Activated T-cell treated with anti-CD3 and anti-CD28 coated beads, Interleukin-2, amount 50 U/mL, for 24 hours (primary cell): ENCODE data around the gene CARD11.
"Not testable (repeated sequence)": the region's sequence is repeated elsewhere in the genome, so short reads cannot be mapped to it uniquely, and the experiment has no call there.

ENCODE experiments used
- DNase-seq: peaks from one replicate; pipeline ENCODE4 v3.0.0-alpha.2; 2020
- H3K27ac Mint-ChIP-seq: 2 replicates; pipeline ENCODE4 v1.8.0; 2020; ENCODE audit warnings: mild to moderate bottlenecking, mixed read lengths
- H3K27me3 Mint-ChIP-seq: 2 replicates; pipeline ENCODE4 v1.8.0; 2020; ENCODE audit warnings: mixed read lengths
- H3K36me3 Mint-ChIP-seq: 2 replicates; pipeline ENCODE4 v1.8.0; 2020; ENCODE audit warnings: low read depth, mixed read lengths
- H3K4me1 Mint-ChIP-seq: 2 replicates; pipeline ENCODE4 v1.8.0; 2020; ENCODE audit warnings: low read depth, mixed read lengths
- H3K4me3 Mint-ChIP-seq: 2 replicates; pipeline ENCODE4 v1.8.0; 2020; ENCODE audit warnings: mild to moderate bottlenecking, moderate library complexity, mixed read lengths
- H3K9me3 Mint-ChIP-seq: 2 replicates; pipeline ENCODE4 v1.8.0; 2020; ENCODE audit warnings: mixed read lengths

CARD11 gene

DNA sequence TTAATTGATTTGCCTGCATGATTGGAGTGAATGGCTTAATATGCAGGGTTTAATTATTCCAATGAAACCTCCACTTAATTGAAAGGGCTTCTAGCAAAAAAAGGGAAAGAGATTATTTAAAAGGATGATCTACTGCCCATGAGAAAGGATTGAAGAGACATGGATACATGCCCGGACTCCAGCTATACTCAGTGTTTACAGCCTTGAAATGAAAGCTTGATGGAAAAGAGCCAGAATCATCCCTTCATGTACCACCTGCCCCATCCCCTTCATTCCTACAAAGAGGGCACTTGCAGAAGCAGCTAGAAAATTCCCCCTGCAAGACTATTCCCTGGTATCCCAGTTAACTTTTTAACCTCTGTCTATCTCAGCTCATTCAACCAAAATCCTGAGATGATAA is 78.4 kb downstream of the CARD11 start:
- Mint-ChIP-seq H3K4me3 (no peak overlapping the region), H3K36me3 (peaks cover 53% of the 10 kb centered on the region), H3K27me3 (no peaks in the 10 kb centered on the region), H3K27ac (no peak overlapping the region), H3K4me1 (peaks cover 44% of the 10 kb centered on the region), H3K9me3 (peaks cover 22% of the 10 kb centered on the region)
- DNase-seq = no peak

DNA sequence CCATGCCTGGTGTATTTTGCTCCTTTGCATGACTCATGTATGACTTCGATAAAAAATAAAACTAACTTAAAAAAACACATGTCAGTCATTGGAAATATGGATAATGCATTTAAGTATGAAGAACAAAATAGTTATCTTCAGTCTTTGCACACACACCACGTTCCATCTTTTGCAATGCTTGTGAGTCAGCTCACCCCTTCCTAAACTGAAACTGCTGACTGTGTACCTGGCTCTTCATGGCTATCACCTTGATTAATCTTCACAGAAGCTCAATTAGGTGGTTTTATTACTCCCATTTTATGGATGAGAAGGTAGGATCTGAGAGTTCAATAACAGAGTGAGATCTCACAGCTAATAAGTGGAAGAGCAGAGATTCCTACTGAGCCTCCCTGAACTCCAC is 79.5 kb downstream of the CARD11 start:
- no peak for DNase-seq
- Mint-ChIP-seq H3K4me3 (no peak overlapping the region), H3K27ac (peak overlapping the region; percentile 65), H3K36me3 (peaks cover 62% of the 10 kb centered on the region), H3K27me3 (no peaks in the 10 kb centered on the region), H3K9me3 (peaks cover 22% of the 10 kb centered on the region), H3K4me1 (peaks cover 54% of the 10 kb centered on the region)

GRCh38 chr7:2962865-2963264 is 80.8 kb downstream of the CARD11 start:
- Mint-ChIP-seq H3K4me1 (peaks cover 67% of the 10 kb centered on the region), H3K9me3 (peaks cover 17% of the 10 kb centered on the region), H3K27me3 (no peaks in the 10 kb centered on the region), H3K4me3 (no peak overlapping the region), H3K27ac (peak overlapping the region; percentile 22), H3K36me3 (peaks cover 75% of the 10 kb centered on the region)
- DNase-seq = no peak

DNA sequence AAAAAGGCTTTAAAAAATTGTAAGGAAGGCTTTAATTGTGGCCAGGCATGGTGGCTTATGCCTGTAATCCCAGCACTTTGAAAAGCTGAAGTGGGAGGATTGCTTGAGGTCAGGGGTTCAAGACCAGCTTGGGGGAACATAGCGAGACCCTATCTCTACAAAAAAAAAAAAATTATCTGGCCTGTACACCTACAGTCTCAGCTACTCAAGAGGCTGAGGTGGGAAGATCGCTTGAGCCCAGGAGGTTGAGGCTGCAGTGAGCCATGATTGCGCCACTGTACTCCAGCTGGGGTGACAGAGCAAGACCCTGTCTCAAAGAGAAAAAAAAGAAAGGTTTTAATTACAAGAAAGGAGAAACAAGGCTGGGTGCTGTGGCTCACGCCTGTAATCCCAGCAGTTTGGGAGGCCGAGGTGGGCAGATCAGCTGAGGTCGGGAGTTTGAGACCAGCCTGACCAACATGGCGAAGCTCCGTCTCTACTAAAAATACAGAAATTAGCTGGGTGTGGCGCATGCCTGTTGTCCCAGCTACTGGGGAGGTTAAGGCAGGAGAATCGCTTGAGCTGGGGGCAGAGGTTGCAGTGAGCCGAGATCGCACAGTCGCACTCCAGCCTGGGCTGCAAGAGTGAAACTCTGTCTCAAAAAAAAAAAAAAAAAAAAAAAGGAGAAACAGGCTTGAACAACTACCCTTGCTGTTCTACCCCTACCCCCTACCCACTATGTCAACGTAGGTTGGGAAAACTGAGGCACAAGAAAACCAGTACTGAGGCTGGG is 83.7 kb downstream of the CARD11 start:
- Mint-ChIP-seq H3K36me3 (peaks cover 74% of the 10 kb centered on the region), H3K9me3 (no peaks in the 10 kb centered on the region), H3K4me3 (no peak overlapping the region), H3K27ac (peak overlapping the region; percentile 96), H3K27me3 (no peaks in the 10 kb centered on the region), H3K4me1 (peaks cover 78% of the 10 kb centered on the region)
- no peak for DNase-seq

DNA sequence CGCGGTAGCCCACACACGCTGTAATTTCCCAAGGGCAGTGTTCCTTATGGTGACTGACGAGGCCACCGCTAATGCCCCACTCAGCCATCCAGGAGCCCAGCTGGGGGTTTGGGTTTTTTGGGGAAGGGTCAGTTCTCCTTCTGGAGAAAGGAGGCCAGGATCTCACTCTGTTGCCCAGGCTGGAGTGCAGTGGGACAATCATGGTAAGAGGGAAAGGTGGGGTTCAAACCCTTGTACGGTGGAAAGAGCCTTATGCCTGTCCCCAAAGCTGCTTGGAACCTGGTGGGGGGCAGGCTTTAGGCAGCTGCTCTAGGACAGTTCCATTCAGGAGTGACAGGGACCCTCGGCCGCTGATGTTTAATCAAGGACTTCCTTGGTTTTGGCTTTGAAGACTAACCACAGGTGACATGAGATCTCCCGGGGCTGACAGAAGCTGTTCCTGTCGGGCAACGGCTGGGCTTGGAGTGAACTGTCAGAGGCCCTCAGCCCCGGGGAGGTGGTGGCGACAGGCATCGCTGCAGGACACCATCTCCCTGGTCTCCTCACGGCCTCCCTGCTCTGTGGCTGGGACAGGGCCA is 84.5 kb downstream of the CARD11 start:
- H3K4me1 Mint-ChIP-seq = peaks cover 80% of the 10 kb centered on the region
- no peak overlapping the region for H3K4me3 Mint-ChIP-seq
- DNase-seq = peak; percentile 42
- peak overlapping the region; percentile 96 for H3K27ac Mint-ChIP-seq
- H3K27me3 Mint-ChIP-seq = no peaks in the 10 kb centered on the region
- H3K36me3 Mint-ChIP-seq = peaks cover 76% of the 10 kb centered on the region
- no peaks in the 10 kb centered on the region for H3K9me3 Mint-ChIP-seq

- Mint-ChIP-seq H3K27ac (peak overlapping the region; percentile 96), H3K27me3 (no peaks in the 10 kb centered on the region), H3K36me3 (peaks cover 80% of the 10 kb centered on the region), H3K4me1 (peaks cover 82% of the 10 kb centered on the region), H3K9me3 (no peaks in the 10 kb centered on the region), H3K4me3 (no peak overlapping the region)
- DNase-seq = peak; percentile 28
Observed at GRCh38 chr7:2958416-2959102, 85.1 kb downstream of the CARD11 start.

GRCh38 chr7:2957369-2957727 is 86.3 kb downstream of the CARD11 start:
- Mint-ChIP-seq H3K36me3 (peaks cover 89% of the 10 kb centered on the region), H3K27ac (peak overlapping the region; percentile 96), H3K4me1 (peaks cover 80% of the 10 kb centered on the region)
- H3K27me3 Mint-ChIP-seq, H3K4me3 Mint-ChIP-seq, H3K9me3 Mint-ChIP-seq, DNase-seq: not testable (repeated sequence)

GRCh38 chr7:2956526-2957368 is 86.9 kb downstream of the CARD11 start:
- H3K9me3 Mint-ChIP-seq = no peaks in the 10 kb centered on the region
- peak overlapping the region; percentile 96 for H3K27ac Mint-ChIP-seq
- peaks cover 90% of the 10 kb centered on the region for H3K36me3 Mint-ChIP-seq
- DNase-seq = peak; percentile 66
- H3K4me1 Mint-ChIP-seq = peaks cover 80% of the 10 kb centered on the region
- H3K27me3 Mint-ChIP-seq = no peaks in the 10 kb centered on the region
- H3K4me3 Mint-ChIP-seq = peak overlapping the region; percentile 15

DNA sequence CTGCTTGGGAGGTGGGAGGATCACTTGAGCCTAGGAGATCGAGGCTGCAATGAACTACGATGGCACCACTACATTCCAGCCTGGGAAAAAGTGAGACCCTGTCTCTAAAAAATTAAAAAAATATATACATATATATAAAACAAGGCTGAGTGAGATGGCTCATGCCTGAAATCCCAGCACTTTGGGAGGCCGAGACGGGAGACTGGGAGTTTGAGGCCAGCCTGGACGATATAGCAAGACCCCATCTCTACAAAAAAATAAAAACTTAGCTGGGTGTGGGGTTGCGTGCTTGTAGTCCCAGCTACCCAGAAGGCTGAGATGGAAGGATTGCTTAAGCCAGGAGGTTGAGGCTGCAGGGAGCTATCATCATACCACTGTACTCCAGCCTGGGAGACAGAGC is 87.6 kb downstream of the CARD11 start:
- Mint-ChIP-seq H3K4me3 (no peak overlapping the region), H3K27ac (peak overlapping the region; percentile 96), H3K4me1 (peaks cover 83% of the 10 kb centered on the region), H3K36me3 (peaks cover 94% of the 10 kb centered on the region), H3K27me3 (no peaks in the 10 kb centered on the region), H3K9me3 (peaks cover 2% of the 10 kb centered on the region)
- DNase-seq = no peak

- H3K27me3 Mint-ChIP-seq = no peaks in the 10 kb centered on the region
- H3K4me3 Mint-ChIP-seq = no peak overlapping the region
- peaks cover 86% of the 10 kb centered on the region for H3K4me1 Mint-ChIP-seq
- H3K27ac Mint-ChIP-seq = peak overlapping the region; percentile 91
- H3K9me3 Mint-ChIP-seq = peaks cover 10% of the 10 kb centered on the region
- peaks cover 96% of the 10 kb centered on the region for H3K36me3 Mint-ChIP-seq
- DNase-seq = peak; percentile 30
Observed at GRCh38 chr7:2955269-2955668, 88.4 kb downstream of the CARD11 start.

DNA sequence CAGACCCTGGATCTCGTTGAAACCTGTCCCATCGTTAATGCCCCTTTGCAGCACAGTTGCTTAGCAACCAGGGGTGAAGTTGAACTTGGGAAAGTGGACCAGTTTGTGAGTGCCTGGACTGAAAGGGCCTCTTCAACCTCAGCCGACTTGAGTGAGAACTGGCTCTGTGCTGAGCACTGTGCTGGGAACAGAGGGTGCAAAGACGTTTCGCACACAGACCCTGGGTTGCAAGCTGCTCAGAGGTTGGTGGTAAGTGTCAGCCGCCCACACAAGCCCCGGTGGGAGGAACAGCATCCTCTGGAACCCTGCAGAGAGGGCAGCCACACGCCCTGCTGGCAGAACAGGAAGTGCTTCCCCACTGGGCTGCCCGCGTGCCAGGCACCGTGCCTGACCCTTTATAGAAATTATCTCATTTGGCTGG is 89.2 kb downstream of the CARD11 start:
- H3K36me3 Mint-ChIP-seq = peaks cover 96% of the 10 kb centered on the region
- DNase-seq = peak; percentile 59

GRCh38 chr7:2953588-2954407 is 89.9 kb downstream of the CARD11 start:
- Mint-ChIP-seq H3K4me3 (no peak overlapping the region), H3K27ac (peak overlapping the region; percentile 91), H3K4me1 (peaks cover 86% of the 10 kb centered on the region), H3K9me3 (peaks cover 14% of the 10 kb centered on the region), H3K27me3 (no peaks in the 10 kb centered on the region), H3K36me3 (peaks cover 95% of the 10 kb centered on the region)
- DNase-seq = peak; percentile 43

More for the DNA sequence above, 89.2 kb downstream of the CARD11 start:
- Mint-ChIP-seq H3K27ac (peak overlapping the region; percentile 91), H3K4me1 (peaks cover 86% of the 10 kb centered on the region), H3K27me3 (no peaks in the 10 kb centered on the region), H3K9me3 (peaks cover 14% of the 10 kb centered on the region), H3K4me3 (peak overlapping the region; percentile 24)

DNA sequence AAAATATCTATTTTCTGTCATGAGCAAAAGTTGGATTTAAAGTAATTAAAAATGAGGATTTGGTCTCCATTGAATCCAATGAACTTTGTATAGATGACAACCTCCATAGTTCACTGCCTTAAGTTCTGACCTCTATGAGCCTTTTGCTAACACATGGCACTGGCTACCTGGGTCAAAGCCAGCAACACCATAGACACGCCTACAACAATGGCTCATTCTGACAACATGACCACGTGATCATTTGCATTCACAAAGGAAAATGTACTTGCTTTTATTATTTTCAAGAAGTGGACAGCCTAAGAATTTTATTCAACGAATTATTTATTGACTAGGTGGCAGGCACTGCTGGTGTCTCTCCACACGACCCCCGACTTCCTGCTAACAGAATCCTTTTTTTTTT is 90.6 kb downstream of the CARD11 start:
- Mint-ChIP-seq H3K4me1 (peaks cover 86% of the 10 kb centered on the region), H3K9me3 (peaks cover 14% of the 10 kb centered on the region), H3K4me3 (no peak overlapping the region), H3K36me3 (peaks cover 95% of the 10 kb centered on the region), H3K27ac (peak overlapping the region; percentile 52), H3K27me3 (no peaks in the 10 kb centered on the region)
- DNase-seq = no peak
